Transverse colon (tissue), 4 donors: ENCODE results near the gene LHX8. TPM values are rescaled to one million over a fixed set of nuclear protein-coding genes. Genes with fewer than 3 reads are reported as not detected.

ENCODE experiments used
- DNase-seq: peaks from one replicate; pipeline ENCODE4 v3.0.0-alpha.2; 2019
- H3K27ac ChIP-seq, 4 donors: fragments of 200-600 bp; sonication (generic); 2 replicates each; pipeline ENCODE4 v1.5.1; 2016 to 2018; ENCODE audit warnings: inconsistent platforms in 4 of 4
- H3K27me3 ChIP-seq: fragments of 200-600 bp; sonication (generic); 2 replicates; pipeline ENCODE4 v1.5.1; 2017; ENCODE audit warnings: inconsistent platforms
- H3K36me3 ChIP-seq, 4 donors: fragments of 200-600 bp; sonication (generic); 2 replicates each; pipeline ENCODE4 v1.5.1; 2017 to 2019; ENCODE audit warnings: inconsistent platforms in 4 of 4
- H3K4me1 ChIP-seq, 4 donors: fragments of 200-600 bp; sonication (generic); 2 replicates each; pipeline ENCODE4 v1.5.1; 2017 to 2020; ENCODE audit warnings: inconsistent platforms in 4 of 4
- H3K4me3 ChIP-seq, 4 donors: fragments of 200-600 bp; sonication (generic); 1 replicate in 1 of 4; 2 replicates in 3 of 4; pipeline versions ENCODE4 v1.5.1 to v1.6.1; 2017 to 2019; ENCODE audit warnings: inconsistent platforms in 4 of 4
- H3K9me3 ChIP-seq, 2 donors: fragments of 200-600 bp; sonication (generic); 2 replicates each; pipeline ENCODE4 v1.5.1; 2017 to 2019; ENCODE audit warnings: inconsistent platforms in 2 of 2
- EP300 ChIP-seq: sonication (generic); formaldehyde crosslinking; IDR thresholded peaks from one replicate; pipeline ENCODE4 v1.6.1; 2017; ENCODE audit warnings: antibody characterized with exemption, low read depth
- POLR2A ChIP-seq: fragments of 450-650 bp; IDR thresholded peaks from one replicate; pipeline ENCODE4 v1.6.1; 2016; ENCODE audit warnings: antibody characterized with exemption, mild to moderate bottlenecking, moderate library complexity
- POLR2AphosphoS5 ChIP-seq, 3 donors: sonication (generic); formaldehyde crosslinking; IDR thresholded peaks; one replicate each; pipeline ENCODE4 v1.6.1; 2016; ENCODE audit warnings: antibody characterized with exemption in 3 of 3
- in situ Hi-C, 4 donors: fragments of 200-750 bp; cut with MboI; loops; one replicate each; pipeline versions ENCODE4 v1.15.0 to v1.15.1; 2017; ENCODE audit warnings: low sequenced_read_pairs in 3 of 4, low pct_ligation_motif_present in 1 of 4, low pct_unique_long_range_greater_than_20kb in 1 of 4
- intact Hi-C: fragments of 100-400 bp; cut with DNase I; formaldehyde crosslinking; loops from one replicate; pipeline ENCODE4 v1.15.1; 2023; ENCODE audit warnings: low total_unique reads
- small RNA-seq, 4 donors: library from RNA; depleted of rRNA; stranded (forward); fragments of <200 nt; gene quantifications; one replicate each; pipeline ENCODE3, GENCODE V24; 2016
- total RNA-seq, 4 donors: library from RNA; depleted of rRNA; stranded (reverse); fragments of >200 nt; gene quantifications; one replicate each; pipeline ENCODE4 v1.1.0, GENCODE V29; 2016
- TF ChIP-seq, protein P1 (sequence below), 5 experiments: fragments of 200-600 bp in 3 of 5; fragments of 450-650 bp in 2 of 5; sonication (generic) in 3 of 5; IDR thresholded peaks; 1 replicate in 2 of 5; 2 replicates in 3 of 5; pipeline ENCODE4 v1.5.1; 2016 to 2017; ENCODE audit warnings: antibody characterized with exemption in 5 of 5, inconsistent platforms in 3 of 5, mild to moderate bottlenecking in 2 of 5, moderate library complexity in 1 of 5

Gene LHX8
- total RNA-seq, 4 donors from 2014 or later, result not detected

DNA sequence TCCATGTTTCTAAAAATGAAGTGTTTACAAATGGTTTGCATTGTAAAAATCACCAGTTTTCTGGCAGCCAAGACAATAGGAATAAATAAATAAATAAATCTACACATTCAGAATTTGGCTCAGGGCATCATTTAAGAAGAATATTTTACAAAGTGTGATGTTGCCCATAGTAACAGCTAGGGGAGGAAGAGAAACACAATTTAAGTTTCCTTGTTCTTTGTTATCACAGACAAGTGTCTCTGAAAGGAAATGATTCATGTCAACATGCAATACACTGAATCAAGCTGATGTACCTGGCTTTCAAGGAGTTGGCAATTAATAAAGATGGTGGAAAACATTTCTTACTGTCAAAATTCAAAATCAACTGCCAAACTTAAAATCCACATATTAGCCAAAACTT, 74.7 kb downstream of the LHX8 start:
- TF ChIP-seq, protein P1, sequence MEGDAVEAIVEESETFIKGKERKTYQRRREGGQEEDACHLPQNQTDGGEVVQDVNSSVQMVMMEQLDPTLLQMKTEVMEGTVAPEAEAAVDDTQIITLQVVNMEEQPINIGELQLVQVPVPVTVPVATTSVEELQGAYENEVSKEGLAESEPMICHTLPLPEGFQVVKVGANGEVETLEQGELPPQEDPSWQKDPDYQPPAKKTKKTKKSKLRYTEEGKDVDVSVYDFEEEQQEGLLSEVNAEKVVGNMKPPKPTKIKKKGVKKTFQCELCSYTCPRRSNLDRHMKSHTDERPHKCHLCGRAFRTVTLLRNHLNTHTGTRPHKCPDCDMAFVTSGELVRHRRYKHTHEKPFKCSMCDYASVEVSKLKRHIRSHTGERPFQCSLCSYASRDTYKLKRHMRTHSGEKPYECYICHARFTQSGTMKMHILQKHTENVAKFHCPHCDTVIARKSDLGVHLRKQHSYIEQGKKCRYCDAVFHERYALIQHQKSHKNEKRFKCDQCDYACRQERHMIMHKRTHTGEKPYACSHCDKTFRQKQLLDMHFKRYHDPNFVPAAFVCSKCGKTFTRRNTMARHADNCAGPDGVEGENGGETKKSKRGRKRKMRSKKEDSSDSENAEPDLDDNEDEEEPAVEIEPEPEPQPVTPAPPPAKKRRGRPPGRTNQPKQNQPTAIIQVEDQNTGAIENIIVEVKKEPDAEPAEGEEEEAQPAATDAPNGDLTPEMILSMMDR (IDR thresholded peaks at IDR 0.05), result no peak
- no peak for TF ChIP-seq POLR2A
- no peak for TF ChIP-seq POLR2AphosphoS5 (IDR thresholded peaks at IDR 0.05)
- TF ChIP-seq EP300, result no peak
- Histone ChIP-seq H3K27me3 (no peaks in the 10 kb centered on the region), H3K27ac (no peak overlapping the region), H3K4me1 (no peaks in the 10 kb centered on the region), H3K4me3 (no peak overlapping the region), H3K9me3 (no peaks in the 10 kb centered on the region), H3K36me3 (no peaks in the 10 kb centered on the region)
- in situ Hi-C loops (loop anchor here in 3 of 4 donors (10.0 kb wide), 2 partner anchors 434 to 444 kb away; no protein-coding TSS in a partner anchor), intact Hi-C loops (loop anchor here (5.0 kb wide), 1 partner anchor 442 kb away; no protein-coding TSS in a partner anchor)
- DNase-seq, result no peak

Small RNA genes lying within 50 kb of the gene (small RNA-seq; reads per million reads assigned to genes)
- gene RNU6-622P, result 0 reads per million in 4 donors
